Transverse colon (tissue), 4 donors: Measurements from ENCODE around the gene CERS5.

ENCODE experiments used
- POLR2AphosphoS5 ChIP-seq, 3 donors: sonication (generic); formaldehyde crosslinking; IDR thresholded peaks; one replicate each; pipeline ENCODE4 v1.6.1; 2016; ENCODE audit warnings: antibody characterized with exemption in 3 of 3
- TF ChIP-seq, protein P1 (sequence below), 5 experiments: fragments of 200-600 bp in 3 of 5; fragments of 450-650 bp in 2 of 5; sonication (generic) in 3 of 5; IDR thresholded peaks; 1 replicate in 2 of 5; 2 replicates in 3 of 5; pipeline ENCODE4 v1.5.1; 2016 to 2017; ENCODE audit warnings: antibody characterized with exemption in 5 of 5, inconsistent platforms in 3 of 5, mild to moderate bottlenecking in 2 of 5, moderate library complexity in 1 of 5

DNA sequence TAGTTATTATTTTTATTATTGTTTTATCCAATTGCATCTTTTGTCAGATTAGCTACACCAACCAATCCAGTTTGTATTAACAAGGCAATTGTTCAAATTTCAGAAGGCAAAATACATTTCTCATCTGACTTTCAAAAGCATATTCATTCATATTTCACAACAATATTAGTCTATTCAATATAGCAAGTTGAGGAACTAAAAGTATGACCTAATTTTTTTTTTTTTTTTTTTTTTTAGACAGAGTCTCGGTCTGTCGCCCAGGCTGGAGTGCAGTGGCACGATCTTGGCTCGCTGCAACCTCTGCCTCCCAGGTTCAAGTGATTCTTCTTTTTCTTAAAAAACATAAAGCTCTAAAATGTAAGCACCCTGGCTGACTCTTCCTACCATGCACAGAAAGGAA is 37.9 kb downstream of the CERS5 start:
- TF ChIP-seq, protein P1, sequence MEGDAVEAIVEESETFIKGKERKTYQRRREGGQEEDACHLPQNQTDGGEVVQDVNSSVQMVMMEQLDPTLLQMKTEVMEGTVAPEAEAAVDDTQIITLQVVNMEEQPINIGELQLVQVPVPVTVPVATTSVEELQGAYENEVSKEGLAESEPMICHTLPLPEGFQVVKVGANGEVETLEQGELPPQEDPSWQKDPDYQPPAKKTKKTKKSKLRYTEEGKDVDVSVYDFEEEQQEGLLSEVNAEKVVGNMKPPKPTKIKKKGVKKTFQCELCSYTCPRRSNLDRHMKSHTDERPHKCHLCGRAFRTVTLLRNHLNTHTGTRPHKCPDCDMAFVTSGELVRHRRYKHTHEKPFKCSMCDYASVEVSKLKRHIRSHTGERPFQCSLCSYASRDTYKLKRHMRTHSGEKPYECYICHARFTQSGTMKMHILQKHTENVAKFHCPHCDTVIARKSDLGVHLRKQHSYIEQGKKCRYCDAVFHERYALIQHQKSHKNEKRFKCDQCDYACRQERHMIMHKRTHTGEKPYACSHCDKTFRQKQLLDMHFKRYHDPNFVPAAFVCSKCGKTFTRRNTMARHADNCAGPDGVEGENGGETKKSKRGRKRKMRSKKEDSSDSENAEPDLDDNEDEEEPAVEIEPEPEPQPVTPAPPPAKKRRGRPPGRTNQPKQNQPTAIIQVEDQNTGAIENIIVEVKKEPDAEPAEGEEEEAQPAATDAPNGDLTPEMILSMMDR (IDR thresholded peaks at IDR 0.05) = no peak
- no peak for TF ChIP-seq POLR2AphosphoS5 (IDR thresholded peaks at IDR 0.05)
